Activated T-helper 1 cell treated with anti-CD3 and anti-CD28 coated beads, Interleukin-12 subunit alpha, Interleukin-12 subunit beta, Interleukin-2, Interleukin-4 antibody, amounts not matched to agents 30 ng/mL and 10 ng/mL and 1 ng/mL, durations not matched to agents 14 hours and 24 hours and 36 hours (primary cell): ENCODE measurements around the gene SLC25A24. TPM values are rescaled to one million over a fixed set of nuclear protein-coding genes. Genes with fewer than 3 reads are reported as not detected.
"Not testable (repeated sequence)": the region's sequence is repeated elsewhere in the genome, so short reads cannot be mapped to it uniquely, and the experiment has no call there.

Experiments used
- DNase-seq: peaks from one replicate; pipeline ENCODE4 v3.0.0; 2021; ENCODE audit warnings: low spot score
- H3K27ac Mint-ChIP-seq: one replicate; pipeline ENCODE4 v1.8.0; 2021; ENCODE audit warnings: mild to moderate bottlenecking, mixed read lengths
- H3K27me3 Mint-ChIP-seq: one replicate; pipeline ENCODE4 v1.8.0; 2022; ENCODE audit warnings: mild to moderate bottlenecking, moderate library complexity, mixed read lengths; ENCODE audit not compliant: insufficient read depth
- H3K36me3 Mint-ChIP-seq: one replicate; pipeline ENCODE4 v1.8.0; 2021; ENCODE audit warnings: low read depth, mixed read lengths
- H3K4me1 Mint-ChIP-seq: one replicate; pipeline ENCODE4 v1.8.0; 2021; ENCODE audit warnings: low read depth, mixed read lengths
- H3K4me3 Mint-ChIP-seq: one replicate; pipeline ENCODE4 v1.8.0; 2021; ENCODE audit warnings: mild to moderate bottlenecking, moderate library complexity, mixed read lengths
- H3K9me3 Mint-ChIP-seq: one replicate; pipeline ENCODE4 v1.8.0; 2021; ENCODE audit warnings: mixed read lengths
- intact Hi-C: fragments of 100-400 bp; cut with micrococcal nuclease; formaldehyde crosslinking; loops from one replicate; pipeline ENCODE4 v1.15.1; 2024
- total RNA-seq: library from RNA; stranded (reverse); gene quantifications from 2 replicates; pipeline ENCODE4 v1.2.3, GENCODE V29; 2022

Gene SLC25A24
- total RNA-seq, 1 donor from 2014 or later = 14.6 TPM

DNA sequence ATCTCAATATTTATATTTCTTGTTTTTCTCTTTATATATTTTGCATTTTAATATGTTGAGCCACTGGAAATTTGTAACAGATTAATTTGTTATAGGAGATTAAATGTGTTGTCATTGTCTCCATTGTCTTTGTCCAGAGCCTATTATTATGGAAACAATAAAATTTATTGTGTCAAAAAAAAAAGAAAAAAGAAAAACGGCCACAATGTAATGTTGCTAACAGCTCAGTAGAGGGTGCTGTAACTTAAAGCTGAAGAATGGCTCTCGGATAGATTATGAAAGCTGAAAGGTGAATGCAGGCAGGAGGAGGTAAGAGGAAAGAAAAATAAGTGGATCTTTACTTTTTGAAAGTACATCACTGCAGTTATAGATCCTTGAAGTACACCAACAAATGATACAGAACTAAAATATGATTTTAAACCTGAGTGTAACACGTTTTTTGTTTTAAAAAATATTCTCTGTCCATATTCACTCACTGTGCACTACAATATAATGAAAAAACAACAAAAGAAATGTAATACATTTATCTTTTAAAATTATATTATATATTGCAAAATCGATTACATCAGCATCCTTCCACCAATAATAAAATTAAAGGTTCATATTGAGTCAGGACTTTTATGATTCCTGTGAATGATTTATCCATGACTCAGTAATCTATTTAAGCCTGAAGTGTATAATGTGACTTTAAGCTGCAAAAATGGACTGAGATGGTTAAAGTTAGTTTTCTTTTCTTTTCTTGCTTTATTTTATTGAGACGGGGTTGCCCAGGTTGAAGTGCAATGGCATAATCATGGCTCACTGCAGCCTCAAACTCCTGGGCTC, 14.7 kb upstream of the SLC25A24 start:
- H3K27me3 Mint-ChIP-seq = peaks cover 15% of the 10 kb centered on the region
- H3K36me3 Mint-ChIP-seq, H3K4me1 Mint-ChIP-seq, H3K4me3 Mint-ChIP-seq, H3K27ac Mint-ChIP-seq, H3K9me3 Mint-ChIP-seq, intact Hi-C loops, DNase-seq: not testable (repeated sequence)

DNA sequence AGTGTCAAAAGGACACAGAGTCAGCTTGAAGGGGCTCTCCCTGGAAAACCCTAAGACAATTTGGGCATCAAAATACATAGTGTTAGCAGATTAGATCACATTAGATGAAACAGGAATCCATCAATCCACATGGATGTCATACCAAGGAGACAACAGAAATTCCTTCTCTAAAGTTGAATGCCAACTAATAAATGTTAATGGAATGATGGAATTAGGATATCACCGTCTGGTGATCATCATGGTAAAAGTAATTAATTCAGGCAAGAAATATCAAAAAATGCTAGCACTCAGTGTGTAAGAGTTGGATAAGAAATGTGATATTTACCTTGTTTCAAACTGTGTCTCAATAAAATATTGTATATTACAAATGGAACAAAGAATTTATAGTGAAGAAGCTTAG, 10.9 kb upstream of the SLC25A24 start:
- intact Hi-C loops = no loop called here
- no peaks in the 10 kb centered on the region for H3K36me3 Mint-ChIP-seq
- H3K27ac Mint-ChIP-seq = no peak overlapping the region

GRCh38 chr1:108209456-108210108, 9.4 kb upstream of the SLC25A24 start:
- Mint-ChIP-seq H3K9me3 (peaks cover 4% of the 10 kb centered on the region), H3K4me1 (peaks cover 6% of the 10 kb centered on the region), H3K4me3 (no peak overlapping the region), H3K27me3 (peaks cover 46% of the 10 kb centered on the region), H3K36me3 (no peaks in the 10 kb centered on the region), H3K27ac (no peak overlapping the region)
- DNase-seq = no peak
- intact Hi-C loops = no loop called here

More for the DNA sequence above, 10.9 kb upstream of the SLC25A24 start:
- Mint-ChIP-seq H3K4me1 (peaks cover 6% of the 10 kb centered on the region), H3K9me3 (no peaks in the 10 kb centered on the region), H3K27me3 (peaks cover 41% of the 10 kb centered on the region), H3K4me3 (no peak overlapping the region)
- no peak for DNase-seq

DNA sequence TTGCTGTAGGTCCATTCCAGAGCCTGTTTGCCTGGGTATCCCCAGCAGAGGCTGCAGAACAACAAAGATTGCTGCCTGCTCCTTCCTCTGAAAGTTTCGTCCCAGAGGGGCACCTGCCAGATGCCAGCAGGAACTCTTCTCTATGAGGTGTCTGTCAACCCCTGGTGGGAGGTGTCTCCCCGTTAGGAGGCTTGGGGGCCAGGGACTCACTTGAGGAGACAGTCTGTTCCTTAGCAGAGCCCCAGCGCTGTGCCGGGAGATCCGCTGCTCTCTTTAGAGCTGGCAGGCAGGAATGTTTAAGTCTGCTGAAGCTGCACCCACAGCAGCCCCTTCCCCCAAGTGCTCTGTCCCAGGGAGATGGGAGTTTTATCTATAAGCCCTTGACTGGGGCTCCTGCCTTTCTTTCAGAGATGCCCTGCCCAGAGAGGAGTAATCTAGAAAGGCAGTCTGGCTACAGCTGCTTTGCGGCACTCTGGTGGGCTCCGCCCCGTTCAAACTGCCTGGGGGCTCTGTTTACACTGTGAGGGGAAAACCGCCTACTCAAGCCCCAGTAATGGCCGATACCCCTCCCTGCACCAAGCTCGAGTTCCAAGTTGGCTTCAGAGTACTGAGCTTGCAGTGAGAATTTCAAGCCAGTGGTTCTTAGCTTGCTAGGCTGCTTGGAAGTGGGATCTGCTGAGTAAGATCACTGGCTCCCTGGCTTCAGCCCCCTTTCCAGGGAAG, 8.7 kb upstream of the SLC25A24 start:
- peaks cover 9% of the 10 kb centered on the region for H3K9me3 Mint-ChIP-seq
- intact Hi-C loops = no loop called here
- DNase-seq = no peak
- peaks cover 51% of the 10 kb centered on the region for H3K27me3 Mint-ChIP-seq
- no peak overlapping the region for H3K4me3 Mint-ChIP-seq
- no peak overlapping the region for H3K27ac Mint-ChIP-seq
- H3K4me1 Mint-ChIP-seq = peaks cover 6% of the 10 kb centered on the region
- H3K36me3 Mint-ChIP-seq = peaks cover 1% of the 10 kb centered on the region

- not testable (repeated sequence) for H3K36me3 Mint-ChIP-seq, DNase-seq, H3K4me3 Mint-ChIP-seq, H3K9me3 Mint-ChIP-seq, H3K27ac Mint-ChIP-seq
- H3K4me1 Mint-ChIP-seq = peaks cover 20% of the 10 kb centered on the region
- intact Hi-C loops = loop anchor here (5.0 kb wide), 1 partner anchor 439 kb away; no protein-coding TSS in a partner anchor
- peaks cover 29% of the 10 kb centered on the region for H3K27me3 Mint-ChIP-seq
These were observed 3.4 kb upstream of the SLC25A24 start for GRCh38 chr1:108203582-108203981.

GRCh38 chr1:108201687-108202086, 1.5 kb upstream of the SLC25A24 start:
- no peak for DNase-seq
- no peak overlapping the region for H3K27ac Mint-ChIP-seq
- H3K9me3 Mint-ChIP-seq = peaks cover 10% of the 10 kb centered on the region
- peaks cover 38% of the 10 kb centered on the region for H3K4me1 Mint-ChIP-seq
- H3K36me3 Mint-ChIP-seq = peaks cover 13% of the 10 kb centered on the region
- intact Hi-C loops = loop anchor here (5.0 kb wide), 1 partner anchor 441 kb away; no protein-coding TSS in a partner anchor
- H3K27me3 Mint-ChIP-seq = peaks cover 14% of the 10 kb centered on the region
- no peak overlapping the region for H3K4me3 Mint-ChIP-seq

GRCh38 chr1:108200687-108201051, 526 bp upstream of the SLC25A24 start:
- Mint-ChIP-seq H3K4me3 (peak overlapping the region; percentile 91), H3K27ac (peak overlapping the region; percentile 78), H3K9me3 (peaks cover 10% of the 10 kb centered on the region), H3K36me3 (peaks cover 13% of the 10 kb centered on the region), H3K4me1 (peaks cover 38% of the 10 kb centered on the region), H3K27me3 (peaks cover 11% of the 10 kb centered on the region)
- intact Hi-C loops = loop anchor here (1.0 to 5.0 kb wide), 2 partner anchors 418 to 442 kb away; no protein-coding TSS in a partner anchor
- no peak for DNase-seq

- peaks cover 4% of the 10 kb centered on the region for H3K27me3 Mint-ChIP-seq
- intact Hi-C loops = loop anchor here (1.0 to 5.0 kb wide), 3 partner anchors 10 to 363 kb away; partner anchors contain the start of gene EEIG2
These were observed 897 bp downstream of the SLC25A24 start for GRCh38 chr1:108199201-108199691.

GRCh38 chr1:108194051-108194450, 6.1 kb downstream of the SLC25A24 start:
- Mint-ChIP-seq H3K27ac (no peak overlapping the region), H3K27me3 (no peaks in the 10 kb centered on the region), H3K4me3 (no peak overlapping the region), H3K4me1 (peaks cover 26% of the 10 kb centered on the region), H3K36me3 (peaks cover 35% of the 10 kb centered on the region), H3K9me3 (peaks cover 17% of the 10 kb centered on the region)
- no peak for DNase-seq
- intact Hi-C loops = no loop called here

More at GRCh38 chr1:108199201-108199691, 897 bp downstream of the SLC25A24 start:
- Mint-ChIP-seq H3K9me3 (peaks cover 10% of the 10 kb centered on the region), H3K4me3 (peak overlapping the region; percentile 86), H3K36me3 (peaks cover 22% of the 10 kb centered on the region), H3K27ac (peak overlapping the region; percentile 73), H3K4me1 (peaks cover 38% of the 10 kb centered on the region)
- no peak for DNase-seq

DNA sequence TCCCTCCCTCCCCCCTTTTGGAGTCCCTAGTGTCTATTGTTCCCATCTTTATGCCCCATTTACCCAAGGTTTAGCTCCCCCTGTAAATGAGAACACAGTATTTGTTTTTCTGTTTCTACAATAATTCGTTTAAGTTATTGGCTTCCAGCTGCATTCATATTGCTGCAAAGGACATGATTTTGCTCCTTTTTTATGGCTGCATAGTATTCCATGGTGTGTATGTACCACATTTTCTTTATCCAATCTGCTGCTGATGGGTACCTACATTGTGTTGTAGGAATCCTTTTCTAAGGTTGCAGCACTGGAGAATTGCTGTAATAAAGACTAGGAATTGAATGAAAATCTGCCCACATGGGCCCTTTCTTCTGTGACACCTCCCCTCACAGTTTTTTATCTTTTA, 6.8 kb downstream of the SLC25A24 start:
- no peak for DNase-seq
- H3K4me3 Mint-ChIP-seq = no peak overlapping the region
- no peaks in the 10 kb centered on the region for H3K27me3 Mint-ChIP-seq
- H3K36me3 Mint-ChIP-seq = peaks cover 38% of the 10 kb centered on the region
- H3K9me3 Mint-ChIP-seq = peaks cover 17% of the 10 kb centered on the region
- no peak overlapping the region for H3K27ac Mint-ChIP-seq
- intact Hi-C loops = no loop called here
- peaks cover 26% of the 10 kb centered on the region for H3K4me1 Mint-ChIP-seq

DNA sequence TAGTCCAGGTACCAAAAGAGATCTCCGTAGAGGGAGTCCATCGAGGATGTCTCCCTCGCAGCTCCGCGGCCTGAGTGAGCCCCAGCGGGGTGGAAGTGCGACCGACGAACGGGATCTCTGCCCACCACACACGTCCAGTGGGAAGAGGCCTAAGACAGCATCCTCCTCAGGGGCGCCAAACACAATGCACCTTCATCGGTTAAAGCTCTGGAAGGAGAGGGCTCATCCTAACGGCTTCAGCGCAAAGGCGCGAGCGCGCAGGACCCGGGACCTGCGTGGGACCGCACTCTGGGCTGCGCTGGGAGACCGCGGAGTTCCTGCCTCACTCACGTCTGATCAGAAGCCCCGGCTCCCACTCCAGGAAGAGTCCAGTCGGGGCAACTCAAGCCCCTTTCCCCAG, 7.6 kb downstream of the SLC25A24 start:
- H3K4me3 Mint-ChIP-seq = no peak overlapping the region
- peaks cover 22% of the 10 kb centered on the region for H3K9me3 Mint-ChIP-seq
- DNase-seq = no peak
- H3K27ac Mint-ChIP-seq = no peak overlapping the region
- H3K27me3 Mint-ChIP-seq = no peaks in the 10 kb centered on the region
- peaks cover 18% of the 10 kb centered on the region for H3K4me1 Mint-ChIP-seq
- intact Hi-C loops = no loop called here
- peaks cover 41% of the 10 kb centered on the region for H3K36me3 Mint-ChIP-seq

DNA sequence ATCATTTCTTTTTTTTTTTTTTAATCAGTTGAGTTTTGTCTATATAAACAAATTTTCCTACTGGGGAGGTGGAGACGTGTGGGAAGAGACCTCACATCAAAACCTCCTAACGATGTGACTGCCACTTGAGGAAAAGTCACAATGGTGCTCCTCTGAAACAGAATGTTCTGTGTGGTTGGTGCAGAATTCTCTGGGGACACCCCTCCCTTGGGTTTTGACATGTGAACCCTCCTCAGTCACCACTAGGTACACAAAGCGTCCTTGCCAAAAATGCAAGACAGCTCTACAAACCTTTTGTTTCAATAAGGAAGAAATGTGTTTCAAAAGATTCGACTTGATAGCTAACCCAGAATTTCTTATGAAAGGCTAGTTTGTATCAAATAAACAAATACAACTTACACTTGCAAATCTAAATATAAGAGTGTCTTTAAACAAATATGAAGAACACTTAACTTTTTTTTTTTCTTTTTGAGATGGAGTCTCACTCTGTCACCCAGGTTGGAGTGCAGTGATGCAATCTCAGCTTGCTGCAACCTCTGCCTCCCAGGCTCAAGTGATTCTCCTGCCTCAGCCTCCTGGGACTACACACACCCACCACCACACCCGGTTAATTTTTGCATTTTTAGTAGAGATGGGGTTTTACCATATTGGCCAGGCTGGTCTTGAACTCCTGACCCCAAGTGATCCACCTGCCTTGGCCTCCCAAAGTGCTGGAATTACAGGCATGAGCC, 9.3 kb downstream of the SLC25A24 start:
- Mint-ChIP-seq H3K27ac (no peak overlapping the region), H3K36me3 (peaks cover 38% of the 10 kb centered on the region), H3K4me3 (no peak overlapping the region), H3K4me1 (peaks cover 10% of the 10 kb centered on the region), H3K9me3 (peaks cover 24% of the 10 kb centered on the region), H3K27me3 (no peaks in the 10 kb centered on the region)
- DNase-seq = no peak
- intact Hi-C loops = no loop called here
